HG02981 (cell line): ENCODE measurements around the gene KBTBD4.
"Not testable (repeated sequence)": the region's sequence is repeated elsewhere in the genome, so short reads cannot be mapped to it uniquely, and the experiment has no call there.

ENCODE experiments used
- ATAC-seq: cut with Tn5 transposase; IDR thresholded peaks from one replicate; pipeline ENCODE4 v1.9.1; 2021; ENCODE audit warnings: mild to moderate bottlenecking, moderate library complexity; ENCODE audit not compliant: unreplicated experiment

Gene KBTBD4

DNA sequence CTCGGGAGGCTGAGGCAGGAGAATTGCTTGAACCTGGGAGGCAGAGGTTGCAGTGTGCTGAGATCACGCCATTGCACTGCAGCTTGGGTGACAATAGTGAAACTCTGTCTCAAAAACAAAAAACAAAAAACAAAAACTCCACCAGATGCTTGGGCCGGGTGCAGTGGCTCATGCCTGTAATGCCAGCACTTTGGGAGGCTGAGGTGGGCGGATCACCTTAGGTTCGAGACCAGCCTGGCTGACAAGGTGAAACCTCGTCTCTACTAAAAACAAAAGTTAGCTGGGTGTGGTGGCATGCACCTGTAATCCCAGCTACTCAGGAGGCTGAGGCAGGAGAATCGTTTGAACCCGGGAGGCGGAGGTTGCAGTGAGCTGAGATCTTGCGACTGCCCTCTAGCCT is 14.4 kb downstream of the KBTBD4 start:
- ATAC-seq: not testable (repeated sequence)

DNA sequence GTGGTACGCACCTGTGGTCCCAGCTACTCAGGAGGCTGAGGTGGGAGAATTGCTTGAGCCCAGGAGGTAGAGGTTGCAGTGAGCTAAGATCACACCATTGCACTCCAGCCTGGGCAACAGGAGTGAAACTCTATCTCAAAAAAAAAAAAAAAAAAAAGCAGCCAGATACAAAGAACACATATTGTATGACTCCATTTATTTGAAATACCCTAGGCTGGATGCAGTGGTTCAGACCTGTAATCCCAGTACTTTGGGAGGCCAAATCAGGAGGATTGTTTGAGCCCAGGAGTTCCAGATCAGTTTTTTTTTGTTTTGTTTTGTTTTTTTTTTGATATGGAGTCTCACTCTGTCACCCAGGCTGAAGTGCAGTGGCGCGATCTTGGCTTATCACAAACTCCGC is 16.4 kb downstream of the KBTBD4 start:
- not testable (repeated sequence) for ATAC-seq

- no peak for ATAC-seq
Measured at GRCh38 chr11:47560426-47560825, 18.3 kb downstream of the KBTBD4 start.

DNA sequence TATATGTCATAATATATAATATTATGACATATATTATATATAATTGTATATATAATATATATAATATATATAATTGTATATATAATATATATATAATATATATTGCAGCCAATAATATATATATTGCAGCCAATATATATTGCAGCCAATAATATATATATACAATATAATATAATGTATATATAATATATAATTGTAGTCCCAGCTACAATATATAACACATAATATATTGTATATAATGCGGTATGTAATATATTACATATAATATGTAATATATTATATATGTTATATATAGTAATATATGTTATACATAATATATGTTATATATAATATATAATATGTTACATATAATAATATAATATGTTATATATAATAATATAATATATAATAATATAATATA is 20.1 kb downstream of the KBTBD4 start:
- ATAC-seq: no peak

- ATAC-seq: not testable (repeated sequence)
Measured at GRCh38 chr11:47557004-47557403, 21.8 kb downstream of the KBTBD4 start.

- ATAC-seq: peak; percentile 19
Measured at GRCh38 chr11:47553406-47553743, 25.4 kb downstream of the KBTBD4 start.

GRCh38 chr11:47552566-47553405 is 26.0 kb downstream of the KBTBD4 start, which contains the start of gene CELF1:
Gene CELF1 (minus strand): TSS chr11:47553132. CDS start chr11:47499523, 53,609 bp downstream.
- peak; percentile 92 for ATAC-seq

DNA sequence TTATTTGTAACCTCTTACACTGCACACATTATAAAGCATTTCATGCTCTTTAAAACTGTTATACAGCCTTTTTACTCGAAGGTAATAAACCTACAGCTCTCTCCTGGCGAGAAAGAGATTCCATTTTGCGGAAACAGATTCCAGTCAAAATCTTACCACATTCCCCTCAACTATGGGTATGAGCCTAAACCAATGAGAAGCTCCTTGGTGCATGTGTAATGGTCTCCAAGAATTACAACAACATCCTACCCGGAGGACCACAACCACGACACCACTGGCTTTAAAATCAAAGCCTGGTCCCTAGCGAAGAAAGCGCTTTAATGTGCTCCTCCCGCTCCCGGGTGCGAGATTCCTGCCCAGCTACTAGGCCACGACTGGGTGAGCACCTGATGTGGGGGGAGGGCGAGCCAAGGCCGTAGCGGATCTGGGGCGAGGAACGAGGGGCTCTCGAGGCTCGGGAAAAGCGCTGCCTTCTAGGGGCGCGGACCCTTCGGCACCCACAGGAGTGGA is 26.7 kb downstream of the KBTBD4 start:
- peak; percentile 4 for ATAC-seq

GRCh38 chr11:47551086-47551485 is 27.7 kb downstream of the KBTBD4 start:
- no peak for ATAC-seq

DNA sequence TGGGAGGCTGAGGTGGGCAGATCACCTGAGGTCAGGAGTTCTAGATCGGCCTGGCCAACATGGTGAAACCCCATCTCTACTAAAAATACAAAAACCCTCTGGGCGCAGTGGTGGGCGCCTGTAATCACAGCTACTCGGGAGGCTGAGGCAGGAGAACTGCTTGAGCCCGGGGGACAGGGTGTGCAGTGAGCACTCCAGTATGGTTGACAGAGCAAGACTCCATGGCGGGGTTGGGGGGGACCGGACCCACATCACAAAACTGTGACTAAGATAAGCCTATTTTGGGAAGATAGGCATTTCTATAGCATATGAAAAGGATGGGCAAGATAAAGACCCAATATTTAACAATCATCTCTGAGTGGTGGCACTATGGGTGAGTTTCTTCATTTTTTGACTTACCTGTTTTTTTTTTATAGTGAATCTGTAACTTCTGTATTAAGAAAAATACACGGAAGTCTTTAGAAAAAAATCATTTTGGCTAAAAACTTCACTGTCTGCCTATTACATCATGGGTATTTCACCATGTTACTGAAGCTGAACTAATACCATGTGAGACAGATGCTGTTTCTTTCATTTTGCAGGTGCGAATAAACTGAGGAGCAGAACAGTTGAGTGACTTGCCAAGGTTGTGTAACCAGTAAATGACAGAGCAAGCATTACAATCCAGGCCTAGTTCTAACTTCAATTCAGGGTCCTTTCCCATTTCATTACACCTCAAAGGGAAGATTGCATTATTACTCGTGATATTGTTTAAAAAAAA is 28.3 kb downstream of the KBTBD4 start:
- no peak for ATAC-seq

- not testable (repeated sequence) for ATAC-seq
Measured at GRCh38 chr11:47546274-47546673, 32.5 kb downstream of the KBTBD4 start.

DNA sequence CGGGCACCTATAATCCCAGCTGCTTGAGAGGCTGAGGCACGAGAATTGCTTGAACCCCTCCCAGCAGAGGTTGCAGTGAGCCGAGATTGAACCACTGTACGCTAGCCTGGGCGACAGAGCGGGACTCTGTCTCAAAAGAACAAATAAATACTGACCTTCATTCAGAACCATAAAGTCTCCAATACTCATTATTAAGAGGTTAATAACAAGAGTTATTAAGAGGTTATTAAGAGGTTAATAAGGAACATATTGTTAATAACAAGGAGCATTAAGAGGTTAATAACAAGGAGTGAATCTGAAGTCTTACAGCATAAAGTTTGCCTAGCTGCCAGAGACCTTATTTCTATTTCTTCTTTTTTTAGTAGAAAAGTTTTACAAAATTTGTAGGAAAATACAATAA is 33.5 kb downstream of the KBTBD4 start:
- no peak for ATAC-seq

DNA sequence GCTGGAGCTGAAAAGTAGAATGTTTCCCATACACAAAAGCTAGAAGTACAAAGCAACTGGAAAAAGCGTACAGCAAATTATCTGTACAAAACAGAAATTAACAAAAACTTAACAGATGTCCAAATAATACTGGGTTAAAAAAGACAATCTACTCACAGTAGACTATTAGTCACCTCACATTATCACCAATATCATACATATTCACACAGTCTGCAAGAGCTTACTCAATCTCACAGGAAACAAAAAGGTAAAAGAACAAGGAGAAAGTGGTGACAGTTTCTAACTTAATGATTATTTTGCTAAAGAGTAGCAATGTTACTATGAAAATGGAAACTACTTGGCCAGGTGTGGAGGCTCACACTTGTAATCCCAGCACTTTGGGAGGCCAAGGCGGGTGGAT is 37.7 kb downstream of the KBTBD4 start:
- no peak for ATAC-seq

DNA sequence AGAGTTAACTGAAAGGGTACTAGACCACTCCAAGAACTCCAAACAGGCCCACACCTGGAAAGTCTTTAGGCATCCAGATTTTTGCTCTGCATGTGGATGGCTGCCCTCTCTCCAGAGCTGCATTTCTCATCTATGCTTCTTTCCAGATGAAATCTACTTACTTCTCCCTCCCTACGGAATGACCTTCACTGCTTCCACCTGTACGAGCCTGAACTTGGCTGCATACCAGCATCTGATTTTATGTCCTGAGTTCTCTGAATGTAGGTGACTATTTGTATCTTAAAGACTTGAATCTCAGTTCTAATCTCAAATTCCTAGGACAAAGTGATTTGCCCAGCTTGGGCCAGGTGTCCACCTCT is 39.1 kb downstream of the KBTBD4 start:
- ATAC-seq: no peak

GRCh38 chr11:47538741-47539565 is 39.8 kb downstream of the KBTBD4 start:
- no peak for ATAC-seq

DNA sequence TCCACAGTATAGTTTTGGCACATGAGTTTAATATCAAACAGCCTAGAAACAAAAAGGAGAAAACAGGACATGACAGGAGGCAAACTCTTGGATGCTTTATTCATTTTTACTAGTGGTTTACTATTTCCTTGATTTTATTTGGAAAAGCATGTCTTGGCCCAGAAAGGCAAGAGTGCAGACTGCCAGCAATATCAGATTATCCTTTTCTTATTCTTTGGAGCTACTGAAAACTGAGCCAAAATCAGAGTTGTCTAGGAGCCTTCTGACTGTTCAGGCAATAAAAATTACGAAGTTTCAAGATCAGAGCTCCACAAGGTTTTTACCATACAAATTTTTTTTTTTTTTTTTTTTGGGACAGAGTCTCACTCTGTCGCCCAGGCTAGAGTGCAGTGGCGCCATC is 41.9 kb downstream of the KBTBD4 start:
- ATAC-seq: no peak

DNA sequence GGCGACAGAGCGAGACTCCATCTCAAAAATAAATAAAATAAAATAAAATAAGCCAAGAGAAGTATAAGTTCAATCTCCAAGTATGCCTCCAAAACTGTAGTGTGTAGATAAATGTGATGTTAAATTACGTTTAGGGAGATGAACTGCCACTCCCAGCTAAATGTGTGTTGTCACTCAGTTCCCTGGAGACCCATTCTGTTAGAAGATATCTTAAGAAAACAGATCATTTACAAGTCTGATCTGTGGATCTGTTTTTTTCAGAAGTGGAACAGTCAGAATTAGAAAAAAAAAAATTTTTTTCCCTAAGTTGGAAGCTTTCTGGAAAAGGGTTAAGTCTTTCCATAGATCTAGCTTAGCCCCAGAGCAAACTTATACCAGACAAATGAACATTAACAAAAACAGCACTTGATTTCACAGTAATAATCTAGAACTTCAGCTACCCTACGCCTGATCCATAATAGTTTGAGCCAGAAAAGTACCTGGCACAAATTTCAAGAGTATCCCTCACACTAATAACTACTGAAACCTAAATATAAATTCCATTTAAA is 44.0 kb downstream of the KBTBD4 start:
- no peak for ATAC-seq

DNA sequence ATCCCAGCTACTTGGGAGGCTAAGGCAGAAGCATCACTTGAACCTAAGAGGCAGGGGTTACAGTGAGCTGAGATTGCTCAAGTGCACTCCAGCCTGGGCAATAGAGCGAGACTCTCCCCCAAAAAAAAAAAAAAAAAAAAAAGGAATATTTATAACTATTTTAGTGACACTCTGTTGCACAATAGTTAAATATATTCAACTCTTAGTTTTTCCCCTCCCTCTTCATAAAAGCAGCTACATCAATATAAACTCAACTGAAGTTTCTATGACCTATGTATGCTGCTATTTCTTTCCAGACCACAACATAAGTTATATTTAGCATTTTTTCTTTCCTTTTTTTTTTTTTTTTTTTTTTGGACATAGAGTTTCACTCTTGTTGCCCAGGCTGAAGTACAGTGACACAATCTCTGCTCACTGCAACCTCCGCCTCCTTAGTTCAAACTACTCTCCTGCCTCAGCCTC is 45.0 kb downstream of the KBTBD4 start:
- no peak for ATAC-seq

DNA sequence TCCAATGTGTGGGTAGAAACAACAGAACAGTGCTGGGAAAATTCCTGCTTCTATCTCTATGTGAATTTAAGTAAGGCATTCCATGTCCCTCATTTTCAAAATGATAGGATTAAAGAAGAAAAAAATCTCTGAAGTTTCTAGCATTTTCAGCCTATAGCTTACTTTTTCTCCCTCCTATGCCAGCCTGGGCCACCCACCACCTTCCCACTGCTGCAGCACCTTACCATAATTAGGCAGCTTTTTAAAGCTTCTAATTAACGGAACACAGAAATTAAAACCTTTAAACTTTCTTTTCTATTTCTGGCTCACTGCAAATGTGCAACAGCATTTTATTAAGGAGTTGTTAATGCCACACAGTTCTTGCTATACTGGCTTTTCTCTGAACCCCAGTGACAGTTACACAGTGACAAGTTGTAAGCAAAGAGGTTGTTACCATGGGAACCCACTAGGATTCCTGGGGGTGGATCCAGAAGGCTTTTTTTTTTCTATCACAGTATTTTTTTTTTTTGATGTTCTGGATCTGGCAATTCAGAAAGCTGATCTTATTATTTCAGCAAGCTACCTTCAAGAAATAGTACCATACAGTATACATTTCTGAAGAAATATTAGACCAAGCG is 46.1 kb downstream of the KBTBD4 start:
- no peak for ATAC-seq

- no peak for ATAC-seq
Measured at GRCh38 chr11:47531666-47532065, 47.1 kb downstream of the KBTBD4 start.
